ENCODE data around the gene ANKS1A. TPM values are rescaled to one million over a fixed set of nuclear protein-coding genes. Genes with fewer than 3 reads are reported as not detected.

ANKS1A gene
- total RNA-seq, 3 donors from 2014 or later (not counting 1 experiment from before 2014, with no cell fraction given): 10.4 to 11.5 (median 10.9) TPM

GRCh38 chr6:34851361-34851760 is 37.7 kb upstream of the ANKS1A start:
- H3K4me1 ChIP-seq (ENCODE audit: control insufficient read depth, insufficient read depth, low read length): no peaks in the 10 kb centered on the region
- no peak overlapping the region for H3K27ac Mint-ChIP-seq
- intact Hi-C loops (cut with micrococcal nuclease): no loop called here
- no peaks in the 10 kb centered on the region for H3K27me3 ChIP-seq (ENCODE audit: control insufficient read depth, insufficient read depth, low read length)
- H3K36me3 Mint-ChIP-seq: peaks cover 15% of the 10 kb centered on the region
- no peak overlapping the region for H3K4me3 Mint-ChIP-seq
- H3K4me3 ChIP-seq (ENCODE audit: low read length): no peak overlapping the region
- peaks cover 5 to 9% of the 10 kb centered on the region in 2 donors for H3K4me1 Mint-ChIP-seq
- H3K9me3 ChIP-seq (ENCODE audit: control insufficient read depth, insufficient read depth, low read length): no peaks in the 10 kb centered on the region
- H3K9me3 Mint-ChIP-seq: no peaks in the 10 kb centered on the region
- WGBS (ENCODE audit: insufficient coverage): 100% methylated on average over 1 of the region's 1 CpG
- H3K36me3 ChIP-seq (ENCODE audit: control insufficient read depth, insufficient read depth, low read length): peaks cover 24% of the 10 kb centered on the region
- no peak overlapping the region for H3K27ac ChIP-seq (ENCODE audit: low read length)
- TF ChIP-seq CTCF (IDR thresholded peaks at IDR 0.05): no peak
- DNase-seq (no peak), ATAC-seq (no peak)
- no peaks in the 10 kb centered on the region for H3K27me3 Mint-ChIP-seq (ENCODE audit: low read depth in 2 of 2)

GRCh38 chr6:34852406-34853085 is 36.5 kb upstream of the ANKS1A start:
- Mint-ChIP-seq H3K27me3 (ENCODE audit: low read depth in 2 of 2) (no peaks in the 10 kb centered on the region), H3K27ac (no peak overlapping the region), H3K4me1 (peaks cover 0 to 5% of the 10 kb centered on the region in 2 donors), H3K9me3 (no peaks in the 10 kb centered on the region), H3K4me3 (no peak overlapping the region), H3K36me3 (peaks cover 20% of the 10 kb centered on the region)
- DNase-seq: no peak
- H3K27ac ChIP-seq (ENCODE audit: low read length): no peak overlapping the region
- no peak for TF ChIP-seq CTCF (IDR thresholded peaks at IDR 0.05)
- H3K36me3 ChIP-seq (ENCODE audit: control insufficient read depth, insufficient read depth, low read length): peaks cover 36% of the 10 kb centered on the region
- H3K27me3 ChIP-seq (ENCODE audit: control insufficient read depth, insufficient read depth, low read length): no peaks in the 10 kb centered on the region
- no peak overlapping the region for H3K4me3 ChIP-seq (ENCODE audit: low read length)
- intact Hi-C loops (cut with micrococcal nuclease): no loop called here
- no peak for ATAC-seq
- 100% methylated on average over 3 of the region's 4 CpGs for WGBS (ENCODE audit: insufficient coverage)
- H3K4me1 ChIP-seq (ENCODE audit: control insufficient read depth, insufficient read depth, low read length): no peaks in the 10 kb centered on the region
- no peaks in the 10 kb centered on the region for H3K9me3 ChIP-seq (ENCODE audit: control insufficient read depth, insufficient read depth, low read length)

- no peak overlapping the region for H3K27ac ChIP-seq (ENCODE audit: low read length)
- TF ChIP-seq CTCF (IDR thresholded peaks at IDR 0.05): no peak
- DNase-seq (no peak), ATAC-seq (no peak)
- Mint-ChIP-seq H3K4me1 (peaks cover 0 to 5% of the 10 kb centered on the region in 2 donors), H3K4me3 (no peak overlapping the region), H3K27me3 (ENCODE audit: low read depth in 2 of 2) (no peaks in the 10 kb centered on the region), H3K27ac (no peak overlapping the region), H3K36me3 (peaks cover 27% of the 10 kb centered on the region), H3K9me3 (no peaks in the 10 kb centered on the region)
- WGBS (ENCODE audit: insufficient coverage): 98% methylated on average over 7 of the region's 7 CpGs
- H3K4me3 ChIP-seq (ENCODE audit: low read length): no peak overlapping the region
- intact Hi-C loops (cut with micrococcal nuclease): no loop called here
- no peaks in the 10 kb centered on the region for H3K27me3 ChIP-seq (ENCODE audit: control insufficient read depth, insufficient read depth, low read length)
- H3K9me3 ChIP-seq (ENCODE audit: control insufficient read depth, insufficient read depth, low read length): no peaks in the 10 kb centered on the region
- peaks cover 59% of the 10 kb centered on the region for H3K36me3 ChIP-seq (ENCODE audit: control insufficient read depth, insufficient read depth, low read length)
- no peaks in the 10 kb centered on the region for H3K4me1 ChIP-seq (ENCODE audit: control insufficient read depth, insufficient read depth, low read length)
Measured at GRCh38 chr6:34855463-34855862, 33.6 kb upstream of the ANKS1A start.

GRCh38 chr6:34858681-34859080 is 30.4 kb upstream of the ANKS1A start:
- H3K36me3 Mint-ChIP-seq: peaks cover 27% of the 10 kb centered on the region
- 95% methylated on average over 7 of the region's 7 CpGs for WGBS (ENCODE audit: insufficient coverage)

More at GRCh38 chr6:34858681-34859080, 30.4 kb upstream of the ANKS1A start:
- ATAC-seq (no peak), DNase-seq (no peak)
- intact Hi-C loops (cut with micrococcal nuclease): no loop called here
- Mint-ChIP-seq H3K27me3 (ENCODE audit: low read depth in 2 of 2) (no peaks in the 10 kb centered on the region), H3K4me1 (peaks cover 0 to 5% of the 10 kb centered on the region in 2 donors), H3K9me3 (no peaks in the 10 kb centered on the region), H3K4me3 (no peak overlapping the region), H3K27ac (no peak overlapping the region)
- H3K4me3 ChIP-seq (ENCODE audit: low read length): no peak overlapping the region
- H3K27ac ChIP-seq (ENCODE audit: low read length): no peak overlapping the region
- no peaks in the 10 kb centered on the region for H3K4me1 ChIP-seq (ENCODE audit: control insufficient read depth, insufficient read depth, low read length)
- no peaks in the 10 kb centered on the region for H3K27me3 ChIP-seq (ENCODE audit: control insufficient read depth, insufficient read depth, low read length)
- no peaks in the 10 kb centered on the region for H3K9me3 ChIP-seq (ENCODE audit: control insufficient read depth, insufficient read depth, low read length)
- TF ChIP-seq CTCF (IDR thresholded peaks at IDR 0.05): no peak
- H3K36me3 ChIP-seq (ENCODE audit: control insufficient read depth, insufficient read depth, low read length): peaks cover 55% of the 10 kb centered on the region

Measured in natural killer cell (primary cell).